GM12874 (cell line): ENCODE measurements around the gene SSTR4.

Source experiments
- CTCF ChIP-seq: IDR thresholded peaks from 2 replicates; pipeline ENCODE4 v1.5.1; 2011; ENCODE audit warnings: low read depth, mild to moderate bottlenecking, control low read depth, low read length, moderate library complexity; ENCODE audit not compliant: insufficient read depth

Gene SSTR4

GRCh38 chr20:23036371-23036770 lies 1.3 kb downstream of the SSTR4 start:
- TF ChIP-seq CTCF, result no peak

GRCh38 chr20:23037017-23037481 lies 1.9 kb downstream of the SSTR4 start:
- TF ChIP-seq CTCF, result no peak

GRCh38 chr20:23039136-23039875 lies 4.2 kb downstream of the SSTR4 start:
- no peak for TF ChIP-seq CTCF

- TF ChIP-seq CTCF, result no peak
Observed at GRCh38 chr20:23039885-23040508, 4.9 kb downstream of the SSTR4 start.

- TF ChIP-seq CTCF, result no peak
Observed at GRCh38 chr20:23042270-23042669, 7.2 kb downstream of the SSTR4 start.

- no peak for TF ChIP-seq CTCF
Observed at GRCh38 chr20:23043376-23043775, 8.3 kb downstream of the SSTR4 start.

- TF ChIP-seq CTCF, result no peak
Observed at GRCh38 chr20:23046431-23046830, 11.3 kb downstream of the SSTR4 start.
